ENCODE data around the gene C16orf86.

Gene C16orf86

DNA sequence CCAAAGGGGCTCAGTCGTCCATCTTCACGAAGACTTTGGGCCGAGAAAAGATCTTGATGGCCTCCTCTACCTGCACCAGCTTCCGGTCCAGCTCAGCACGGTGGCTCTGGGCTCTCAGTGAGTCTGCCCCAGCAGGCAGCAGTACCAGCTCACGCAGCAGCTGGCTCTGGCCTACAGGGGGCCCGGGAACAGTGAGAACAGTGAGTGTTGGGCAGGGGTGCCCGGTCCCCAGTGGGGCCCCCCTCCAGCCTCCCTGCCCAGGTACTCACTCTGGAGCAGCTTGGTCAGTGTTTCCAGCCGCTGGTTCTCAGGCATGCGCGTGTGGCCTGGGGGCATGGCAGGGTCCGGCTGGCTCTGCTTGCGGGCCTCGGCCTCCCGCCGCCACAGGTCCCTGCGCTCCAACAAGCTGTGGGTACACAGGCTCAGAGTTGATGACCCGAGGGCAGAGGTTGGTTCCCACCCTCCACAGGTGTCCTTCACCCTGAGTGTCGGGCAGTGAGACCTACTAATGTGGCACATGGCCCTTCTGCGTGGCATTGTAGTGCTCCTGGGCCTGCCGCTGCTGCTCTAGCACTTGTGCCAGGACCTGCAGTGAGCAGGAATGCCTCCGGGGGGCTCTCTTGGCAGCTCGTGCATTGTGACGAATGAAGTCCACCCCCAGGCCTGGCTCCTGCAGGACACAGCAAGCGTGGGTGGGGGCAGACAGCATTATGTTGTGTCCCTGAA is 3.3 kb upstream of the C16orf86 start:
- TF ChIP-seq, protein P1, sequence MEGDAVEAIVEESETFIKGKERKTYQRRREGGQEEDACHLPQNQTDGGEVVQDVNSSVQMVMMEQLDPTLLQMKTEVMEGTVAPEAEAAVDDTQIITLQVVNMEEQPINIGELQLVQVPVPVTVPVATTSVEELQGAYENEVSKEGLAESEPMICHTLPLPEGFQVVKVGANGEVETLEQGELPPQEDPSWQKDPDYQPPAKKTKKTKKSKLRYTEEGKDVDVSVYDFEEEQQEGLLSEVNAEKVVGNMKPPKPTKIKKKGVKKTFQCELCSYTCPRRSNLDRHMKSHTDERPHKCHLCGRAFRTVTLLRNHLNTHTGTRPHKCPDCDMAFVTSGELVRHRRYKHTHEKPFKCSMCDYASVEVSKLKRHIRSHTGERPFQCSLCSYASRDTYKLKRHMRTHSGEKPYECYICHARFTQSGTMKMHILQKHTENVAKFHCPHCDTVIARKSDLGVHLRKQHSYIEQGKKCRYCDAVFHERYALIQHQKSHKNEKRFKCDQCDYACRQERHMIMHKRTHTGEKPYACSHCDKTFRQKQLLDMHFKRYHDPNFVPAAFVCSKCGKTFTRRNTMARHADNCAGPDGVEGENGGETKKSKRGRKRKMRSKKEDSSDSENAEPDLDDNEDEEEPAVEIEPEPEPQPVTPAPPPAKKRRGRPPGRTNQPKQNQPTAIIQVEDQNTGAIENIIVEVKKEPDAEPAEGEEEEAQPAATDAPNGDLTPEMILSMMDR (IDR thresholded peaks at IDR 0.05; ENCODE audit: insufficient read depth, low read depth, low read length, missing control alignments) = peak; percentile 26
- no peak overlapping the region for H3K4me3 ChIP-seq (ENCODE audit: low read length)
- DNase-seq (ENCODE audit: low read depth) = no peak

DNA sequence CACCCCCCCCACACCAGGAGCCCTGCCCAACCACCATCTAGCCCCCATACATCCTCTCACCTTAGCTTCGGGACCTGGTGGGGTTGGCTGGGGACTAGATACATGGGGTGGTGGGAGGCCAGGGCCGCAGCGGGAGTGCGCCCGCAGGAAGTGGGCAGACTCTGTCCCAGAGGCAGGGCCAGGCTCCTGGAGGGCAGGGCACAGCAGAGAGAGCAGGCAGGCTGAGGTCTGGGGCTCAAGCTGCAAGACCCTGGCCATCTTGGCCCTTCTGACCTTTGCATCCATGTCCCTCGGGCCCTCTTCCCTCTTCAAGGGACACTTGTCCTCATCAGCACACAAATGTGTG is 2.8 kb upstream of the C16orf86 start:
- no peak overlapping the region for H3K4me3 ChIP-seq (ENCODE audit: low read length)
- TF ChIP-seq, protein P1 (IDR thresholded peaks at IDR 0.05; ENCODE audit: insufficient read depth, low read depth, low read length, missing control alignments) = no peak
- no peak for DNase-seq (ENCODE audit: low read depth)

DNA sequence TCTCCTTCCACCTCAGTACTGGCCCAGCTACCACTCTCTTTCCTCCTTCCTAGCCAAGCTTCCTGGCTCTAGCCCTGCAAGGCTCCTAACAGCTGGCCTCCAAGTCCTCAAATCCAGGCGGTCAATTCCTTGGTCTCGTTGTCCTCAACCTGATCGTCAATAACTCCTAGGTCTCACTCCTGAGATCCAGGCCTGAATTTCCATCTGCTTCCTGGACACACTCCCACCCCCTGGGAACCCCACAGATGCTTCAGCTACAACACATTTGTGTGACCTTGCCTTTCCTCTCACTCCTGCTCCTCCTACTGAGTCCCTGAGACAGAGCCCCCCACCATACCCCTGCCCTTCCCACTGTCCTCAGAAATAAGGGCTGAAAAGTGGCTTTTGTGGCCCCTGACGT is 2.4 kb upstream of the C16orf86 start:
- H3K4me3 ChIP-seq (ENCODE audit: low read length) = no peak overlapping the region
- no peak for DNase-seq (ENCODE audit: low read depth)
- TF ChIP-seq, protein P1 (IDR thresholded peaks at IDR 0.05; ENCODE audit: insufficient read depth, low read depth, low read length, missing control alignments) = no peak

DNA sequence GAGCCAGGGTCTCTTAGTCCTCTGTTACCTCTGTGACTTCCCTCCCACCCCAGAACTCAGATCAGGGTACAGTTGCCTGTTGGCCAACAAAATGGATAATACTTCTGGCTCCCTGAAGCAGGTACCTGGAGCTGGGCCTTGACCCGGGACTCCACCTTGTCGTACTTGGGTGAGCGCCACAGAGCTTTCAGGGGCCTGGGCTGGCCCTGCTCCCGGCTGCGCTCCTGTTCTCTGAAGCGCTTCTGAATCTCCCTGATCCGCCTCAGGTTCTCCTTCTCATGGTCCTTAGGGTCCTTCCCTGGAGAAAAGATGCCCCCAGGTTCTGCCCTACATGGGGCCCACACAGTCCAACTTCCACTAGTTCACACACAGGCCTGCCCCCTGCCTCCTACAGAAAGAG is 1.7 kb upstream of the C16orf86 start:
- TF ChIP-seq, protein P1 (IDR thresholded peaks at IDR 0.05; ENCODE audit: insufficient read depth, low read depth, low read length, missing control alignments) = no peak
- DNase-seq (ENCODE audit: low read depth) = no peak
- H3K4me3 ChIP-seq (ENCODE audit: low read length) = no peak overlapping the region

DNA sequence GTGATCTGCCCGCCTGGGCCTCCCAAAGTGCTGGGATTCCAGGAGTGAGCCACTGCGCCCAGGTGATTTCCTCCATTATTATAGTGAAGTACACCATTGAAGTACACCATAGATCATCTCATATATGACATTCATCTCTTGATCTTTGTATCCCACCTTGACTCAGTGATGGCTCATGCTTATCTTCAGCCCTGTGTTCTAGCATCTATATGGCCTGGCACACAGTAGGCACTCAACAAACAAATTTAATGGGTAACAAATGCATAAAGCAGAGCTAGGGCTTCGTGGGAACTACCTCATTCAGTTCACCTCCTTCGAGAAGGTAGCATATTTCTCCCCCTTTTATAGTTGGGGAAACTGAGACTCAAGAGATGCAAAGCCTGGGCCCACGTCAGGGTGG is 1.0 kb upstream of the C16orf86 start:
- no peak for DNase-seq (ENCODE audit: low read depth)
- TF ChIP-seq, protein P1 (IDR thresholded peaks at IDR 0.05; ENCODE audit: insufficient read depth, low read depth, low read length, missing control alignments) = no peak
- peak overlapping the region; percentile 58 for H3K4me3 ChIP-seq (ENCODE audit: low read length)

DNA sequence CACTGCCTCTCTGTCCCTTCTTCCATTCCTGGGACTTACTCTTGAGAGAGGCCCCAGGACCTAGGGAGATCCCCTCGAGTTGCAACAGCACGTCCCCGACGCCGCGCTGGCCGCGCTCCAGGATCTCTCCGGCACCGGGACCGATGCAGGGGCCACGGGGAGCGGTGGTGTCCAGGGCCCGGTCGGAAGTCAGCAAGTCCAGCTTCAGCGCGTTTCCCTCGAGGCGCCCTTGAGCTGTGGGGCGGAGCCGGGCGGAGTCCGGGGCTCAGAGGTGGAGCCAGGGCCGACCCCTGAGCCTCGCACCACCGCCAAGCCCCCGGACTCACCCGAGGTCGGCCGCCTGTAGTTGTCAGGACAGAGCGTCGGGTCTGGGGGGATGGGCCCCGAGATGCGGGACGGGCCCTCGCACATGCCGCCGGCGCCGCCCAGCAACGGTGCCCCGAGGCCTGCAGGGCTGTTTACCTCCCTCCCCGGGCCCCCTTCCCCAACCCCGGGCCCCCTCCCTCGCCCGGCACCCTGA is 522 bp upstream of the C16orf86 start:
- peak overlapping the region; percentile 58 for H3K4me3 ChIP-seq (ENCODE audit: low read length)
- DNase-seq (ENCODE audit: low read depth) = no peak
- TF ChIP-seq, protein P1 (IDR thresholded peaks at IDR 0.05; ENCODE audit: insufficient read depth, low read depth, low read length, missing control alignments) = no peak

DNA sequence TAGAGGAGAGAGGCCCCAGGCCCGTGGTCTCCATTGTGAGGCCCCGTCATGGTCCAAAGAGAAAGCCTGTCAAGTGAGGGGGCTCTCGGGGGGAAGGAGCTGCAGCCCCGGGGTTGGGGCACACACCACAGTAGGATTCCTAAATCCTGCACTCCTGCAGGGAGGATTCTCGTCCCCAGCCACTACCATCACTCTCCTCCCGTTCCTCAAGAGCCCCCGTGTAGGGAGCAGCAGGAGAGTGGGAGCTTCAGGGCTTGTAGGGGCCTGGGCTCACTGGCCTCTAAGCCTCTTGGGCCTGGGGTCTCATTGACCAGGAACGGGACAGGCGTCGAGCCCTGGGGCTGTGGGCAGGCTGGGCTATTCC is 821 bp downstream of the C16orf86 start:
- no peak overlapping the region for H3K4me3 ChIP-seq (ENCODE audit: low read length)
- TF ChIP-seq, protein P1 (IDR thresholded peaks at IDR 0.05; ENCODE audit: insufficient read depth, low read depth, low read length, missing control alignments) = no peak
- no peak for DNase-seq (ENCODE audit: low read depth)
